ENCODE results near the gene STAM2. TPM values are rescaled to one million over a fixed set of nuclear protein-coding genes. Genes with fewer than 3 reads are reported as not detected.

The STAM2 gene
- total RNA-seq, 1 donor from 2014 or later: 40.0 TPM

- no peak for DNase-seq (ENCODE audit: low read depth)
These were observed 100.0 kb downstream of the STAM2 start for GRCh38 chr2:152075461-152076050.

- no peak for DNase-seq (ENCODE audit: low read depth)
These were observed 103.6 kb downstream of the STAM2 start for GRCh38 chr2:152072011-152072410.

GRCh38 chr2:152071518-152071917 lies 104.0 kb downstream of the STAM2 start:
- DNase-seq (ENCODE audit: low read depth): no peak

- no peak for DNase-seq (ENCODE audit: low read depth)
These were observed 104.5 kb downstream of the STAM2 start for GRCh38 chr2:152071092-152071491.

- no peak for DNase-seq (ENCODE audit: low read depth)
These were observed 107.3 kb downstream of the STAM2 start for GRCh38 chr2:152068226-152068625.

GRCh38 chr2:152067823-152068222 lies 107.7 kb downstream of the STAM2 start:
- DNase-seq (ENCODE audit: low read depth): no peak

Other genes with a start within 250 kb of the STAM2 start
- 0.31 and 0.91 TPM in 2 replicates for gene CACNB4, start 76.7 kb downstream of the STAM2 start, total RNA-seq
- 6.9 and 7.0 TPM in 2 replicates for gene FMNL2, start 159.4 kb upstream of the STAM2 start, total RNA-seq